ENCODE data around the gene MPV17.

GRCh38 chr2:27261241-27261925 is 61.5 kb downstream of the MPV17 start:
- TF ChIP-seq POLR2A (IDR thresholded peaks at IDR 0.05; ENCODE audit: low read depth, low read length): no peak
- no peak for TF ChIP-seq POLR2AphosphoS5 (IDR thresholded peaks at IDR 0.05; ENCODE audit: low read depth, low read length)
